GM06990 (cell line): ENCODE data around the gene VSIR.

Experiments used
- DNase-seq: peaks from one replicate; pipeline ENCODE4 v3.0.0-alpha.2; 2011; ENCODE audit not compliant: insufficient read length; ENCODE audit errors: extremely low read depth
- H3K27me3 ChIP-seq: replicated peaks from 2 replicates; pipeline ENCODE4 v1.6.0; 2011; ENCODE audit warnings: low read length; ENCODE audit not compliant: control insufficient read depth, insufficient read depth
- H3K36me3 ChIP-seq: 2 replicates; pipeline ENCODE4 v1.5.1; 2011; ENCODE audit warnings: low read length; ENCODE audit not compliant: control insufficient read depth, insufficient read depth
- H3K4me3 ChIP-seq: replicated peaks from 2 replicates; pipeline ENCODE4 v1.5.1; 2011; ENCODE audit warnings: low read depth, mild to moderate bottlenecking, control low read depth, low read length
- TF ChIP-seq, protein P1 (sequence below): IDR thresholded peaks from 2 replicates; pipeline ENCODE4 v1.5.1; 2011; ENCODE audit warnings: low read length, control low read depth, mild to moderate bottlenecking, inconsistent platforms; ENCODE audit not compliant: insufficient read depth, poor library complexity, severe bottlenecking

The VSIR gene

DNA sequence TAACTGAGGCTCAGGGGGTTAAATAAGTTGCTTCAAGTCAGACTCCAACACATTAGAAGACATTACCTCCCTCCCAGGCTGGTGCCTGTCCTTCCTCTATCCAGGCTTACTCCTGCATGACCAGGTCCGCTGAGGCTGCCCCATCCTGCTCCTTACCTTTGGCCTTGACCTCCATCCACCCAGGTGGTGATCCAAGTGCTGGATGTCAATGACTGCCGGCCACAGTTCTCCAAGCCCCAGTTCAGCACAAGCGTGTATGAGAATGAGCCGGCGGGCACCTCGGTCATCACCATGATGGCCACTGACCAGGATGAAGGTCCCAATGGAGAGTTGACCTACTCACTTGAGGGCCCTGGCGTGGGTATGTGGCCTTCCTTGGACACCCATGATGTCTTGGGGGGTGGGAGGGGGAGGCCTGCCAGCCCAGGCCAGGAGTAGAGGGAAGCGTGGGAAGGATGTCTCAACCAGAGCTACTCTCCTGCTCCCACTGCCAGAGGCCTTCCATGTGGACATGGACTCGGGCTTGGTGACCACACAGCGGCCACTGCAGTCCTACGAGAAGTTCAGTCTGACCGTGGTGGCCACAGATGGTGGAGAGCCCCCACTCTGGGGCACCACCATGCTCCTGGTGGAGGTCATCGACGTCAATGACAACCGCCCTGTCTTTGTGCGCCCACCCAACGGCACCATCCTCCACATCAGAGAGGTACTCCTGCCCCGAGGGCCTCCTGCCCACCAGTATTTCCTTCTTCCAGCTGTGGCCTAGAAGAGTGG lies 29.6 kb upstream of the VSIR start:
- H3K4me3 ChIP-seq, result no peak overlapping the region
- TF ChIP-seq, protein P1, sequence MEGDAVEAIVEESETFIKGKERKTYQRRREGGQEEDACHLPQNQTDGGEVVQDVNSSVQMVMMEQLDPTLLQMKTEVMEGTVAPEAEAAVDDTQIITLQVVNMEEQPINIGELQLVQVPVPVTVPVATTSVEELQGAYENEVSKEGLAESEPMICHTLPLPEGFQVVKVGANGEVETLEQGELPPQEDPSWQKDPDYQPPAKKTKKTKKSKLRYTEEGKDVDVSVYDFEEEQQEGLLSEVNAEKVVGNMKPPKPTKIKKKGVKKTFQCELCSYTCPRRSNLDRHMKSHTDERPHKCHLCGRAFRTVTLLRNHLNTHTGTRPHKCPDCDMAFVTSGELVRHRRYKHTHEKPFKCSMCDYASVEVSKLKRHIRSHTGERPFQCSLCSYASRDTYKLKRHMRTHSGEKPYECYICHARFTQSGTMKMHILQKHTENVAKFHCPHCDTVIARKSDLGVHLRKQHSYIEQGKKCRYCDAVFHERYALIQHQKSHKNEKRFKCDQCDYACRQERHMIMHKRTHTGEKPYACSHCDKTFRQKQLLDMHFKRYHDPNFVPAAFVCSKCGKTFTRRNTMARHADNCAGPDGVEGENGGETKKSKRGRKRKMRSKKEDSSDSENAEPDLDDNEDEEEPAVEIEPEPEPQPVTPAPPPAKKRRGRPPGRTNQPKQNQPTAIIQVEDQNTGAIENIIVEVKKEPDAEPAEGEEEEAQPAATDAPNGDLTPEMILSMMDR, result no peak
- no peak for DNase-seq
- H3K27me3 ChIP-seq, result no peaks in the 10 kb centered on the region
- H3K36me3 ChIP-seq, result no peaks in the 10 kb centered on the region

DNA sequence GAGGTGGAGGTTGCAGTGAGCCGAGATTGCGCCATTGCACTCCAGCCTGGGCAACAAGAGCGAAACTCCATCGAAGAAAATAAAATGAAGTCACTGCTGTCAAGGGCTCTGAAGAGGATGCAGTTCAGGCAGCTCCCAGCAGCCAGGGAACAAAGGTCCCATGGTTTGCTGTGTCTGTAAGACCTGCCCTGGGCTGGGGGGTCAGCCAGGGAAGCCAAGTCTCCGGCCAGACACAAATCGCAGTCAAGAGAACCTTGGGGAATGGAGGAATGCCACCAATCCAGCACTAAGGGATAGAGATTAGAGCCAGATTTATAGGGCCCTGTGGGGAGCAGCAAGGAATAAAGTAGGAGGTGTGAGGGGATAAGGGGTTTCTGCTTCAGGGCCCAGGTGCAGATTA lies 28.9 kb upstream of the VSIR start:
- Histone ChIP-seq H3K36me3 (no peaks in the 10 kb centered on the region), H3K4me3 (no peak overlapping the region), H3K27me3 (no peaks in the 10 kb centered on the region)
- DNase-seq, result no peak
- TF ChIP-seq, protein P1, result no peak

DNA sequence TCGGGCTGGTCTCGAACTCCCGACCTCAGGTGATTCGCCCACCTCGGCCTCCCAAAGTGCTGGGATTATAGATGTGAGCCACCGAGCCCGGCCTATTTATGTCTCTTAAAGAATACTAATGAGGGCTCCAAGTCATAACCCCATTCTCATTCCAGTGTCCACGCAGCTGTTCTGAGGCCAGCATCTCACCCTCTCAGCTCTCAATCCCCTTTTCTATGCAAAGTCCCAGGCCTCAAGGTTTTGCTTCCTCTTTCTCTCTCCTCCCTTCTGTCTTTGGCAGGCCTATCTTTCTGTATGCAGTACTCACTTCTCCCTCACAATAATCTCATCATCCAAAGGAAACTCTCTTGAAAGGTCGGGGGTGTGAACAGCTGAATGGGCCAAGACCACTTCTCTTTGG lies 28.0 kb upstream of the VSIR start:
- TF ChIP-seq, protein P1, result no peak
- Histone ChIP-seq H3K4me3 (no peak overlapping the region), H3K27me3 (no peaks in the 10 kb centered on the region), H3K36me3 (no peaks in the 10 kb centered on the region)
- DNase-seq, result peak; percentile 56

- Histone ChIP-seq H3K27me3 (no peaks in the 10 kb centered on the region), H3K36me3 (no peaks in the 10 kb centered on the region), H3K4me3 (no peak overlapping the region)
- TF ChIP-seq, protein P1, result no peak
- no peak for DNase-seq
These were observed 26.5 kb upstream of the VSIR start for GRCh38 chr10:71799608-71800453.

- no peak for DNase-seq
- H3K36me3 ChIP-seq, result no peaks in the 10 kb centered on the region
- TF ChIP-seq, protein P1, result no peak
- no peak overlapping the region for H3K4me3 ChIP-seq
- H3K27me3 ChIP-seq, result no peaks in the 10 kb centered on the region
These were observed 25.8 kb upstream of the VSIR start for GRCh38 chr10:71799112-71799511.
